Measurements from ENCODE around the gene BCL11A.

The BCL11A gene

DNA sequence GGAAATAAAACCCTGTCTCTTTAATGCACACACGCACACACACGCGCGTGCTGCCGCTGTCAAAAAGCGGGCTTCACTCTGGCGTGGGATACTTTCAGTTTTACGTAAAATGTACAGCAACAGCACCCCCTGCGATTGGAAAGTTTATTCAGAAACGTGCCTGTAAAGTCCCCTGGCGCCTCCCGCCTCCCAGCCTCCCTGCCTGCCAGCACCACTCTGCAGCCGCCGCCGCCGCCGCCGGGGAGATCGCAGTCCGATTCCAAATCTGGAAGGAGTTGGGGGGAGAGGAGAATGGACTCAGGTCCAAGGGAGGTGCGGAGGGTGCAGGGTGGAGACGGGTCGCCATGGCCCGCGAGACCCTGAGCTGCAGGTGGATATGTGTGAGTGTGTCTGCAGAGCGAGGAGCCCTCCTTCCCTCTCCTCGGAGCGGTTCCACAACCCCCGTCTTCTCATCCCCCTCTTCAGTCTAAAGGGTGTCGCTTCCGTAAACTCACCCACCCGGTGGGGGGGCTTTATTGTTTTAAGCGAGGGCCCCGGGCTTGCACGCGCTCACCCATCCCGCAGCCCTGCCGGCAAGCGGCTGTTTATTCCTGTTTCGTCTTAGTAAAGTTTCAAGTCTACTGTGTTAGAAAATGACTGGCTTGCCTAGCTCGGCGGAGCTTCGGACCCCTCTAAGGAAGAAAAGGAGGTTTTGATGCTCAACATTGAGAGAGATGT is 1.8 kb upstream of the BCL11A start:
- TF ChIP-seq, protein P1, sequence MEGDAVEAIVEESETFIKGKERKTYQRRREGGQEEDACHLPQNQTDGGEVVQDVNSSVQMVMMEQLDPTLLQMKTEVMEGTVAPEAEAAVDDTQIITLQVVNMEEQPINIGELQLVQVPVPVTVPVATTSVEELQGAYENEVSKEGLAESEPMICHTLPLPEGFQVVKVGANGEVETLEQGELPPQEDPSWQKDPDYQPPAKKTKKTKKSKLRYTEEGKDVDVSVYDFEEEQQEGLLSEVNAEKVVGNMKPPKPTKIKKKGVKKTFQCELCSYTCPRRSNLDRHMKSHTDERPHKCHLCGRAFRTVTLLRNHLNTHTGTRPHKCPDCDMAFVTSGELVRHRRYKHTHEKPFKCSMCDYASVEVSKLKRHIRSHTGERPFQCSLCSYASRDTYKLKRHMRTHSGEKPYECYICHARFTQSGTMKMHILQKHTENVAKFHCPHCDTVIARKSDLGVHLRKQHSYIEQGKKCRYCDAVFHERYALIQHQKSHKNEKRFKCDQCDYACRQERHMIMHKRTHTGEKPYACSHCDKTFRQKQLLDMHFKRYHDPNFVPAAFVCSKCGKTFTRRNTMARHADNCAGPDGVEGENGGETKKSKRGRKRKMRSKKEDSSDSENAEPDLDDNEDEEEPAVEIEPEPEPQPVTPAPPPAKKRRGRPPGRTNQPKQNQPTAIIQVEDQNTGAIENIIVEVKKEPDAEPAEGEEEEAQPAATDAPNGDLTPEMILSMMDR (IDR thresholded peaks at IDR 0.05; ENCODE audit: insufficient read depth, low read length, poor library complexity, severe bottlenecking) = peak; percentile 42
- no peaks in the 10 kb centered on the region for H3K36me3 ChIP-seq (ENCODE audit: control insufficient read depth, insufficient read depth, low read length)
- H3K27me3 ChIP-seq (replicated peaks; ENCODE audit: control insufficient read depth, insufficient read depth, low read length) = no peaks in the 10 kb centered on the region; the same call in 1 of the 2 replicates
- peak overlapping the region; percentile 81 for H3K4me3 ChIP-seq (replicated peaks; ENCODE audit: low read depth, low read length)
- peak; percentile 81 for DNase-seq (ENCODE audit: extremely low read depth, insufficient read length)

- DNase-seq (ENCODE audit: extremely low read depth, insufficient read length) = no peak
- Histone ChIP-seq H3K36me3 (ENCODE audit: control insufficient read depth, insufficient read depth, low read length) (no peaks in the 10 kb centered on the region), H3K27me3 (replicated peaks; ENCODE audit: control insufficient read depth, insufficient read depth, low read length) (no peaks in the 10 kb centered on the region; the same call in 1 of the 2 replicates), H3K4me3 (replicated peaks; ENCODE audit: low read depth, low read length) (peak overlapping the region; percentile 81)
- TF ChIP-seq, protein P1 (IDR thresholded peaks at IDR 0.05; ENCODE audit: insufficient read depth, low read length, poor library complexity, severe bottlenecking) = no peak
Observed at GRCh38 chr2:60554646-60555065, 1.2 kb upstream of the BCL11A start.

DNA sequence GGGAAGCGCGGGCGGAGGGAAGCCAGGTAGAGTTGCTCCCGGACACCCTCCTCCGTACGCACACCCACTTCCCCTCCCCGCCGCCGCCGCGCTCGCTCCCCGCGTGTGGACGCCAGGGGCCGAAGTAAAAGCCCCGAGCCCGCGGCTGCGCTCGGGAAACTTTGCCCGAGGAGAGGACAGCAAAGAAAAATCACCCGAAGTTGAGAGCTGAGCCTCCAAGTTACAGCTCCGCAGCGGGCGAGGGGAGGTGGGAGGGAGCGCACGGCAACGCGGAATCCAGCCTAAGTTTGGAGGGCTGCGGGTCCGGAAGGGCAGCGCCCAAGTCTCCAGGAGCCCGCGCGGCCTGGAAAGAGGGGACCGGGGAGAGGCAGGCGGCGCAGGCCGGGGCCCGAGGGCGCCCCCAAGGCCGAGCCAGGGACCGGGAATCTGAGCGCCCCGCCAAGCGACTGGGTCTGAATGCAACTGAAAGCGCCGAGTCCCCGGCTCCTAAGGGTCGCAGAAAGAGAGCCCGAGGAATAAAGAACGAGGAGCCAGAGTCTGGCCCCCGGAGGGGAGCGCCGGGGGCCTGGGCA is 706 bp upstream of the BCL11A start:
- peak; percentile 80 for DNase-seq (ENCODE audit: extremely low read depth, insufficient read length)
- TF ChIP-seq, protein P1 (IDR thresholded peaks at IDR 0.05; ENCODE audit: insufficient read depth, low read length, poor library complexity, severe bottlenecking) = no peak
- no peaks in the 10 kb centered on the region for H3K36me3 ChIP-seq (ENCODE audit: control insufficient read depth, insufficient read depth, low read length)
- H3K4me3 ChIP-seq (replicated peaks; ENCODE audit: low read depth, low read length) = peak overlapping the region; percentile 81
- H3K27me3 ChIP-seq (replicated peaks; ENCODE audit: control insufficient read depth, insufficient read depth, low read length) = no peaks in the 10 kb centered on the region; the same call in 1 of the 2 replicates

- Histone ChIP-seq H3K27me3 (replicated peaks; ENCODE audit: control insufficient read depth, insufficient read depth, low read length) (no peaks in the 10 kb centered on the region; the same call in 1 of the 2 replicates), H3K4me3 (replicated peaks; ENCODE audit: low read depth, low read length) (peak overlapping the region; percentile 81), H3K36me3 (ENCODE audit: control insufficient read depth, insufficient read depth, low read length) (no peaks in the 10 kb centered on the region)
- no peak for DNase-seq (ENCODE audit: extremely low read depth, insufficient read length)
- TF ChIP-seq, protein P1 (IDR thresholded peaks at IDR 0.05; ENCODE audit: insufficient read depth, low read length, poor library complexity, severe bottlenecking) = no peak
Observed at GRCh38 chr2:60552851-60553494, 481 bp downstream of the BCL11A start.

- TF ChIP-seq, protein P1 (IDR thresholded peaks at IDR 0.05; ENCODE audit: insufficient read depth, low read length, poor library complexity, severe bottlenecking) = no peak
- no peaks in the 10 kb centered on the region; the same call in 1 of the 2 replicates for H3K27me3 ChIP-seq (replicated peaks; ENCODE audit: control insufficient read depth, insufficient read depth, low read length)
- peak; percentile 57 for DNase-seq (ENCODE audit: extremely low read depth, insufficient read length)
- H3K36me3 ChIP-seq (ENCODE audit: control insufficient read depth, insufficient read depth, low read length) = no peaks in the 10 kb centered on the region
- peak overlapping the region; percentile 81 for H3K4me3 ChIP-seq (replicated peaks; ENCODE audit: low read depth, low read length)
Observed at GRCh38 chr2:60552078-60552850, 1.2 kb downstream of the BCL11A start.

Measured in GM06990 (cell line).